Prostate gland (tissue), 2 donors: ENCODE measurements around the gene ORMDL1.

Experiments used
- POLR2AphosphoS5 ChIP-seq: sonication (generic); formaldehyde crosslinking; IDR thresholded peaks from one replicate; pipeline ENCODE4 v1.6.1; 2017; ENCODE audit warnings: antibody characterized with exemption
- TF ChIP-seq, protein P1 (sequence below), 4 experiments: fragments of 200-600 bp in 2 of 4; fragments of 450-650 bp in 2 of 4; sonication (generic) in 2 of 4; IDR thresholded peaks; 1 replicate in 3 of 4; 2 replicates in 1 of 4; pipeline ENCODE4 v1.5.1; 2016 to 2019; ENCODE audit warnings: antibody characterized with exemption in 4 of 4, mild to moderate bottlenecking in 2 of 4, moderate library complexity in 2 of 4

DNA sequence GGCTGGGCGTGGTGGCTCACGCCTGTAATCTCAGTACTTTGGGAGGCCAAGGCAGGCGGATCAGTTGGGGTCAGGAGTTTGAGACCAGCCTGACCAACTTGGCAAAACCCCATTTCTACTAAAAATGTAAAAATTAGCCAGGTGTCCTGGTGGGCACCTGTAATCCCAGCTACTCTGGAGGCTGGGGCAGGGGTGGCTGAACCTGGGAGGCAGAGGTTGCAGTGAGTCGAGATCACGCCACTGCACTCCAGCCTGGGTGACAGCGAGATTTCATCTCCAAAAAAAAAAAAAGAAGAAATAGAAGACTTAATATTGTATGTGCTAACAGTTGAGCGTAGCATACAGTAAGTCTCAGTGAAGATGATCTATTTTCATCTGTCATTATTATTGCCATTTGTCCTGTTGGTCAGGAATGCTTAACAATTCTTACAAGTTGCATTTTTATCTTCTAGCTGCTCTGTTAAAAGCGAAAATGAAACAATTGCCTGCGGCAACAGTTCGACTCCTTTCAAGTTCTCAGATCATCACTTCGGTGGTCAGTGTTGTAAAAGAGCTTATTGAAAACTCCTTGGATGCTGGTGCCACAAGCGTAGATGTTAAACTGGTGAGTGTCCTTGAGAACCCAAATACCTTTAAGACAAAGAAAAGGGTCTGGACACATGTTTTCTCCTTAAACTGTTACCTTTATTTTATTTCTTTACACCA lies 7.4 kb upstream of the ORMDL1 start:
- TF ChIP-seq, protein P1, sequence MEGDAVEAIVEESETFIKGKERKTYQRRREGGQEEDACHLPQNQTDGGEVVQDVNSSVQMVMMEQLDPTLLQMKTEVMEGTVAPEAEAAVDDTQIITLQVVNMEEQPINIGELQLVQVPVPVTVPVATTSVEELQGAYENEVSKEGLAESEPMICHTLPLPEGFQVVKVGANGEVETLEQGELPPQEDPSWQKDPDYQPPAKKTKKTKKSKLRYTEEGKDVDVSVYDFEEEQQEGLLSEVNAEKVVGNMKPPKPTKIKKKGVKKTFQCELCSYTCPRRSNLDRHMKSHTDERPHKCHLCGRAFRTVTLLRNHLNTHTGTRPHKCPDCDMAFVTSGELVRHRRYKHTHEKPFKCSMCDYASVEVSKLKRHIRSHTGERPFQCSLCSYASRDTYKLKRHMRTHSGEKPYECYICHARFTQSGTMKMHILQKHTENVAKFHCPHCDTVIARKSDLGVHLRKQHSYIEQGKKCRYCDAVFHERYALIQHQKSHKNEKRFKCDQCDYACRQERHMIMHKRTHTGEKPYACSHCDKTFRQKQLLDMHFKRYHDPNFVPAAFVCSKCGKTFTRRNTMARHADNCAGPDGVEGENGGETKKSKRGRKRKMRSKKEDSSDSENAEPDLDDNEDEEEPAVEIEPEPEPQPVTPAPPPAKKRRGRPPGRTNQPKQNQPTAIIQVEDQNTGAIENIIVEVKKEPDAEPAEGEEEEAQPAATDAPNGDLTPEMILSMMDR (IDR thresholded peaks at IDR 0.05) = no peak
- no peak for TF ChIP-seq POLR2AphosphoS5
